GM19025 (cell line): Measurements from ENCODE around the gene HSF2BP.
"Not testable (repeated sequence)": the region's sequence is repeated elsewhere in the genome, so short reads cannot be mapped to it uniquely, and the experiment has no call there.

Experiments used
- ATAC-seq: cut with Tn5 transposase; IDR thresholded peaks from one replicate; pipeline ENCODE4 v1.9.1; 2021; ENCODE audit warnings: mild to moderate bottlenecking, low read depth, moderate library complexity; ENCODE audit not compliant: unreplicated experiment

HSF2BP gene

DNA sequence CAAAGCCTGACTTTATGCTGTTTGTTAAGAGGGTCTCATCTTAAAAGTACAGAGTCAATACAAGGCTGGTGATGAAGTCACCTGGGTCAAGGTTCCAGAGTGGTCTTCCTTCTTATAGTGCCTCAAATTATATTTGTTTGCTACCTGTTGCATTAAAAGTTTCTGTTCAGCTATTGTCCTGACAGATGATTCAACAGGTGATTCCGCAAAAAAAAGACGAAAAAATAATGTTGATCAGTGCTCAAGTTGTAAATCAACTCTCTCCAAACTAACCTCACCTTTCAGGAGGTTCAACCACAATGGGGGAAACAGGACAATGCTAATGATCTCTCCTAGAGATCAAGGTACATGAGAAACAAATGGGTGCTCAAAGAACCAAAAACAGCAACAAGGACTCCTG, 35.7 kb downstream of the HSF2BP start:
- ATAC-seq = no peak

DNA sequence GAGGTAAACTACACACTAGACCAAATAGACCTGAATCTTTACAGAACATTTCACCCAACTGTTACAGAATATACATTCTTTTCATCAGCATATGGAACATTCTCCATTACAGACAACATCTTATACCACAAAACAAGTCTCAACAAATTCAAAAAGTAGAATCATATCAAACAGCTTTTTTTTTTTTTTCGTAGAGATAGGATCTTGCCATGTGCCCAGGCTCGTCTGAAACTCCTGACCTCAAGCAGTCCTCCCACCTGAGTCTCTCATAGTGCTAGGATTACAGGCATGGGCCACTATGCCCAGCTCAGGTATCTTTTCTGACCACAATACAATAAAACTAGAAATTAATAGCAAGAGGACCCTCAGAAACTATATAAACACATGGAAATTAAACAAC, 36.5 kb downstream of the HSF2BP start:
- ATAC-seq = no peak

DNA sequence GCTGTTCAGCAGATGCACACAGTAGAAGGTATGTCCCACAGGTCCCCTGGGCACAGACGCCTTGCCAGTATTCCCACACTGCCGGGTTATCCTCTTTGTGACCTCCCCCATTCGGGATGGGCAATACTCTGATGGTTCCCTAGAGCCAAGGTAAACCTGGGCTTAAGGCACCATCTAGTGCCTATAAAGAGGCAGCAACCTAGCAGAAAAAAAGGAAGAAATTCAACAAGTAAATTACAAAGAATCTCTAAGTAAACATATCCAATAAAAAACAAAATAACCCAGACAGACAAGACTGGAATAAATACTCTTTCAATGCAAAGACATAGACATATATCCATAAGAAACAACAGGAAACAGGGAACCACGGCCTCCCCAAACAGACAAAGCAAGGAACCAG, 39.4 kb downstream of the HSF2BP start:
- no peak for ATAC-seq

GRCh38 chr21:43619344-43619743, 39.9 kb downstream of the HSF2BP start:
- no peak for ATAC-seq

DNA sequence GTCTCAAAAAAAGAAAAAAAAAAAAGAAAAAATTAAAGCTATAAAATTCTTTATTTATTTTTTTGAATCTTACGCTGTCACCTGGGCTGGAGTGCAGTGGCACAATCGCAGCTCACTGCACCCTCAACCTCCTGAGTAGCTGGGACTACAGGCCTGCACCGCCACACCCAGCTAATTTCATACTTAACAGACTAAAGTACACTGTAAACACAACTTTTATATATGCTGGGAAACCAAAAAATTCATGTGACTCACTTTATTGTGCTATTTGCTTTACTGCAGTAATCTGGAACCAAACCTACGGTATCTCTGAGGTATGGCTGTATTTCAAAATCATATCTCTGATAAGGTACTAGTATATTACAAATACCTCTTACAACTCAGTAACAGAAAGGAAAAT, 40.3 kb downstream of the HSF2BP start:
- no peak for ATAC-seq

- not testable (repeated sequence) for ATAC-seq
These were observed 42.4 kb downstream of the HSF2BP start for GRCh38 chr21:43616861-43617260.

- no peak for ATAC-seq
These were observed 44.4 kb downstream of the HSF2BP start for GRCh38 chr21:43614839-43615238.

- ATAC-seq = no peak
These were observed 45.3 kb downstream of the HSF2BP start for GRCh38 chr21:43613755-43614638.

DNA sequence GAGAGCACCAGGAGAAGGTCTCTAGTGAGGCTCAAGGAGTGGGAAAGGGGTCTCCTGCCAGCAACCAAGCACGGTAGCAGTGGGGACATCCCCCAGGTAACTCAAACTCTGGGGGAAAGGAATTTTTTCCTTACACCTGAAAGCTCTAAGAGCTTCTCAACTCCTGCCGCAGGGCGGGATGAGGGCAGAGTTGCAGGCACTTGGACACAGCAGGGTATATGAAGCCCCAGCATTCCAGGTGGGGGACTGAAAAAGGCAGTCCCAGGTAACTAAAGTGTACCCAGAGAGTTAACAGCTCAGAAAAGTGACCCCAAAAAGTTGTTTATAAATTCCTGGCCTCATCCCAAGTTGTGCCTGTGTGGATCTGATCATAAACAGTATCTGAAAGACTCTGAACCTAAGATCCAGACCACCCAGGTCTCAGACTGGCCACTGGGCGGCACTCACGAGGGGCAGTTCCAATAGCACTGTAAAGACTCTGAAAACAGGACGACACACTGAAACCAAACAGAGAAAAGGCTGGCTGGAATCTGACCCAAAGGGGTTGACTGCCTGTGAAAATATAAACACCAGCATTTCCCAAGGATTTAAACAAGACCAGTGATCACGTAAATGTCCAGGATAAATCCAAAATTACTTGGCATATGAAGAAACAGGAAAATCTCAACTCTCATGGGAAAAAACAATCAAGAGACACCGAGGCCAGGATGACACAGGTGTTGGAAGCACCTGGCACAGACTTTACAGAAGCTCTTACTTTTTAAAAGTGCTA, 47.5 kb downstream of the HSF2BP start:
- no peak for ATAC-seq

- ATAC-seq = no peak
These were observed 49.6 kb downstream of the HSF2BP start for GRCh38 chr21:43609501-43610340.

- ATAC-seq = no peak
These were observed 50.6 kb downstream of the HSF2BP start for GRCh38 chr21:43608664-43609063.

DNA sequence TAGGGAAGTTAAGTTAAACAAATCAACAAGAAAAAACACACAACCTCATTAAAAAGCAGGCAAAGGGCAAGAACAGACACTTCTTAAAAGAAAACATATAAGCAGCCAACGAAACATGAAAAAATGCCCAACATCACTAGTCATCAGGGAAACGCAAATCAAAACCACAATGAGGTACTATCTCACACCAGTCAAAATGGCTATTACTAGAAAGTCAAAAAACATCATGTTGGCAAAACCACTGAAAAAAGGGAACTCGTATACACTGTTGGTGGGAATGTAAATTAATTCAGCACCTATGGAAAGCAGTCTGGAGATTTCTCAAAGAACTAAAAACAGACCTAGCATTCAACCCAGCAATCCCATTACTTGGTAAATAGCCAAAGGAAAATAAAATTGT, 51.1 kb downstream of the HSF2BP start:
- ATAC-seq = no peak

GRCh38 chr21:43605320-43606215, 53.7 kb downstream of the HSF2BP start:
- ATAC-seq = no peak

GRCh38 chr21:43604505-43605204, 54.6 kb downstream of the HSF2BP start:
- no peak for ATAC-seq

- ATAC-seq = no peak
These were observed 55.4 kb downstream of the HSF2BP start for GRCh38 chr21:43603641-43604504.

DNA sequence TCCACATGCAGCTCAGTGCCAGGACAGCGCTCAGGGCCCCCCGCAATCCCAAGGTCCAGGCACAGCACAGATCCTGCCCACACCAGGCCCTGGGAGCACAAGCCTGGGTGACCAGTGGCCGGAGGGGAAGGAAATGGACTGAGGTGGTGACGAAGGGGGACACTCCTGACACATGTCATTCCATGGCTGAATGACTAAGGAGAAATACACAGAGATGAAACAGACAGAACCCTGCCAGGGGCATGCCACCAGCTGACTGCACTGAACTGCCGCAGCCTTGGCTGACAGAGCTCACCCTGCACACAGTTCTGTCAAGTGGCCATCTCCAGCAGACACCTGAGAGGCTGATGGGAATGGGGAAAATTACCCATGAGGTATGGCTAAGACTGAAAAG, 56.1 kb downstream of the HSF2BP start:
- ATAC-seq = no peak

GRCh38 chr21:43602266-43603232, 56.7 kb downstream of the HSF2BP start:
- ATAC-seq = no peak
